HFFc6 (cell line): ENCODE measurements around the gene NEB. TPM values are rescaled to one million over a fixed set of nuclear protein-coding genes. Genes with fewer than 3 reads are reported as not detected.
"Not testable (repeated sequence)": the region's sequence is repeated elsewhere in the genome, so short reads cannot be mapped to it uniquely, and the experiment has no call there.

Source experiments
- DNase-seq: peaks from one replicate; pipeline ENCODE4 v3.0.0-alpha.2; 2018
- H3K27ac Mint-ChIP-seq: 2 replicates; pipeline ENCODE4 v1.8.0; 2020; ENCODE audit warnings: mild to moderate bottlenecking, mixed read lengths
- H3K27me3 Mint-ChIP-seq: 2 replicates; pipeline ENCODE4 v1.8.0; 2021; ENCODE audit warnings: mild to moderate bottlenecking, moderate library complexity, mixed read lengths; ENCODE audit not compliant: insufficient read depth
- H3K36me3 Mint-ChIP-seq: 2 replicates; pipeline ENCODE4 v1.8.0; 2021; ENCODE audit warnings: low read depth, mixed read lengths
- H3K4me1 Mint-ChIP-seq: 2 replicates; pipeline ENCODE4 v1.8.0; 2020; ENCODE audit warnings: low read depth, mixed read lengths
- H3K4me3 Mint-ChIP-seq: 2 replicates; pipeline ENCODE4 v1.8.0; 2020; ENCODE audit warnings: mild to moderate bottlenecking, moderate library complexity, mixed read lengths
- H3K9me3 Mint-ChIP-seq: 2 replicates; pipeline ENCODE4 v1.8.0; 2020; ENCODE audit warnings: mild to moderate bottlenecking, mixed read lengths
- total RNA-seq, 6 experiments: library from RNA; stranded (reverse); fragmentation: NEBNext Ultra II Directional; extraction: Animal tissue kit (Norgen Biotek cat#: 25700); gene quantifications; 2 replicates in 1 of 6; 3 replicates in 5 of 6; pipeline ENCODE4 v1.2.3, GENCODE V29; 2021
- TF ChIP-seq, protein P1 (sequence below): fragments of 200-600 bp; sonication (generic); IDR thresholded peaks from 2 replicates; pipeline ENCODE4 v1.5.0; 2021; ENCODE audit warnings: antibody characterized with exemption, mild to moderate bottlenecking

The NEB gene
- total RNA-seq, 6 experiments from 2014 or later = under 0.01 TPM; not detected in 5

DNA sequence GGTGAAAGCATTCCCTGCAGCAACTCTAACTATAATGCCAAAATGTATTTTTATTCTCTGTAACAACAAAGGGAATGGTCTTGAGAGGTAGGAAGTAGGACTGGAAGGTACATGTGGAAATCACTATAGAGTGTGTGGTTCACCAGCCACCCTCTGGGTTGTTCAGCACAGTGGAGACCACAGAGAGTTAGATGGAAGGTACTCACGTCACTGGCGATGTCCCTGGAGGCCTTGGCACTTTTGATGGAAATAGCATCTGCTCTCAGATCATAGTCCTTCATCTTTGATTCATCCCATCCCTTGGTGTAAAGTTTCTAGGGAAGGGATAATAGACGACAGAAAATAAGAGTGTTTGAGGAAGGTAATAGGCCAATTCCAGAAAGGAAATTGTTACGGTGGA is 124.0 kb downstream of the NEB start:
- Mint-ChIP-seq H3K4me3 (no peak overlapping the region), H3K4me1 (no peaks in the 10 kb centered on the region), H3K27me3 (peaks cover 4% of the 10 kb centered on the region; the same call in 1 of the 2 replicates), H3K9me3 (no peaks in the 10 kb centered on the region), H3K27ac (no peak overlapping the region), H3K36me3 (no peaks in the 10 kb centered on the region)
- TF ChIP-seq, protein P1, sequence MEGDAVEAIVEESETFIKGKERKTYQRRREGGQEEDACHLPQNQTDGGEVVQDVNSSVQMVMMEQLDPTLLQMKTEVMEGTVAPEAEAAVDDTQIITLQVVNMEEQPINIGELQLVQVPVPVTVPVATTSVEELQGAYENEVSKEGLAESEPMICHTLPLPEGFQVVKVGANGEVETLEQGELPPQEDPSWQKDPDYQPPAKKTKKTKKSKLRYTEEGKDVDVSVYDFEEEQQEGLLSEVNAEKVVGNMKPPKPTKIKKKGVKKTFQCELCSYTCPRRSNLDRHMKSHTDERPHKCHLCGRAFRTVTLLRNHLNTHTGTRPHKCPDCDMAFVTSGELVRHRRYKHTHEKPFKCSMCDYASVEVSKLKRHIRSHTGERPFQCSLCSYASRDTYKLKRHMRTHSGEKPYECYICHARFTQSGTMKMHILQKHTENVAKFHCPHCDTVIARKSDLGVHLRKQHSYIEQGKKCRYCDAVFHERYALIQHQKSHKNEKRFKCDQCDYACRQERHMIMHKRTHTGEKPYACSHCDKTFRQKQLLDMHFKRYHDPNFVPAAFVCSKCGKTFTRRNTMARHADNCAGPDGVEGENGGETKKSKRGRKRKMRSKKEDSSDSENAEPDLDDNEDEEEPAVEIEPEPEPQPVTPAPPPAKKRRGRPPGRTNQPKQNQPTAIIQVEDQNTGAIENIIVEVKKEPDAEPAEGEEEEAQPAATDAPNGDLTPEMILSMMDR = no peak
- DNase-seq = no peak

DNA sequence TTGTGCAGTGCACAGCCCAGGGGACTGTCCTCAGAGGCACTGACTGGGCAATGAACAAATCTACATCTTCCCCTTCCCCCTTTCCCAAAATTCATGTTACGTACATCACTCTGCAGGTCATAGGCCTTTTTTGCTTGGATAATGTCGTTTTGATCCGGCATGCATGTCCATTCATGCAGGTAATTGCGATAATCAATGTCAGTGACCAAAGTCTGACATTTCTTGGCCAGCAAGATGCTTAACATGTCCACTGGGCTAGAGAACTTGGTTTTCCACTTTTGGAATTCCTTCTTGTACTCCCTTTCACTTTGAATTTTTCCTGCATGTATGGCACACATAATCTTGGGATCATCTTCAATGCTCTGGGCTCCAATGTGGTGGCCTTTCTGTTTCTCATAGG is 124.6 kb downstream of the NEB start:
- H3K4me3 Mint-ChIP-seq = no peak overlapping the region
- no peaks in the 10 kb centered on the region for H3K36me3 Mint-ChIP-seq
- TF ChIP-seq, protein P1 = no peak
- no peaks in the 10 kb centered on the region for H3K4me1 Mint-ChIP-seq
- no peaks in the 10 kb centered on the region for H3K9me3 Mint-ChIP-seq
- H3K27me3 Mint-ChIP-seq = peaks cover 1% of the 10 kb centered on the region; the same call in 1 of the 2 replicates
- H3K27ac Mint-ChIP-seq = no peak overlapping the region
- DNase-seq = no peak

DNA sequence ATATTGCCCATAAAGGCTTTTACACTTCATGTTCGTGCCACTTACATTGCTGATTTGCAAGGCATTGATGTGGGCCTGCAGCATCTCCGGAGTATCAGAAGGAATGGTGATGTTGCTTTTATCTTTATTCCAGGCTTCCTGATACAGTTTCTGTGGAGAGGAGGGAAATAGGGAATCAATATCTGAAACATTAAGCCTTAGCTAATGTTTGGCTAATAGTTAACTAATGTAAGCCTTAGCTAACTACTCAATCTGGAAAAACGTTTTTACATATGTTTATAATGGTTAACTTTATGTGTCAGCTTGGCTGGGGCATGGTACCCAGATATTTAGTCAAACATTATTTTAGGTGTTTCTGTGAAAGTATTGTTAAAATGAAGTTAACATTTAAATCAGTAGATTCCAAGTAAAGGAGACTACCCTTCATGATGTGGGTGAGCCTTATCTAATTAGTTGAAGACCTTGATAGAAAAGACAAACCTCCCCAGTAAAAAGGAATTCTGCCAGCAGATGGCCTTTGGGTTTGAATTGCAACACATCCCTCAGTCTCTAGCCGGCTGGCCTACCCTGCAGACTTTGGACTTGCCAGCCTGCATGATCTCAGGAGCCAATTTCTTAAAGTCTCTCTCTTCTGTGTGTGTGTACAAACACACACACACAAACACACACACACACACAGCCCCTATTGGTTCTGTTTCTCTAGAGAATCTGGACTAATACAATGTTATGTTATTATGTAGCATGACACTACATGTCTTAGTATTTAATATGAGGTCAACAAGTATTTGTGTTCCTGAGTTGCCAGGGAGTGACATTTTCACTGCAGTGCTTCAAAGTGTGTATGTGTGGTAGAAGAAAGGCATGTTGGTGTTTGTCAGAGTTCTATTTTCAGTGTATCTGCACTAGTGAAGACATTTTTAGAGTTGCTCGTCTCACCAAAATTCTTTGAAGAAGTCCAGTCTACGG is 126.5 kb downstream of the NEB start:
- H3K9me3 Mint-ChIP-seq, H3K4me1 Mint-ChIP-seq, H3K27ac Mint-ChIP-seq, H3K4me3 Mint-ChIP-seq, H3K36me3 Mint-ChIP-seq, DNase-seq, H3K27me3 Mint-ChIP-seq: not testable (repeated sequence)

DNA sequence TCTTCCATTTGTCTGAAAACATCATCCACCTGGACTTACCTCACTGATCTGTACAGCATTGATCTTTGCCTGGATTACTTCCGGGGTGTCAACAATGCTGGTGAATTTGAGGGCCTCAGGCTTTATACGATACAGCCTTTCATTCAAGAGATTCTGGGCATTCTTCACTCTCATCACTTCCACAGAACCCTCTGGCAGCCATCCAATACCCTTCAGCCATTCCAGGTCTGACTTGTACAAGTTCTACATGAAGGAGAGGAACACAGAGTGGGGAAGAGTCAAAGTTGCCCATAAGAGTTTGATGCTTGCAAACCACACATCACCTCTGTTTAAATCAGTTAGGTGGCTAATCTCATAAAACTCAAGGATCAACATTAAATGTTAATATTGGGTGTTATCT is 130.7 kb downstream of the NEB start:
- not testable (repeated sequence) for H3K4me1 Mint-ChIP-seq, DNase-seq, H3K4me3 Mint-ChIP-seq, H3K36me3 Mint-ChIP-seq, H3K9me3 Mint-ChIP-seq, H3K27me3 Mint-ChIP-seq, H3K27ac Mint-ChIP-seq

DNA sequence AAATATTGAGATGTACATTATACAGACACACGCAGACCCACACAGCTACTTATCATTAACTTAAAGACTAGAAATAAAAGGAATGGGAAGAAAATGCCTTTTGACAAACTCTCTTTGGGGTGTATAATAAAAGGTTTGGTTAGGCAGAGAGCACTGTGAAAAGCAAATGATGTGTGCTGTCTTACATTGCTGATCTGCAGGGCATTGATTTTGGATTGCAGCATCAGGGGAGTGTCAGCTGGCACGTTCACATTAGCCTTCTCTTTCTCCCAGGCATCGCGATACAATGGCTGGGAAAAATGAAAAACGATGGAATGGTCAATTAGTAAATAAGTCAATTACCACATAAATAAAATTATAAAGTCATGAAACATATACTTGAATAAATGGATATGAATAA is 131.9 kb downstream of the NEB start:
- H3K36me3 Mint-ChIP-seq, H3K4me3 Mint-ChIP-seq, H3K4me1 Mint-ChIP-seq, H3K27ac Mint-ChIP-seq, DNase-seq, H3K27me3 Mint-ChIP-seq, H3K9me3 Mint-ChIP-seq: not testable (repeated sequence)

DNA sequence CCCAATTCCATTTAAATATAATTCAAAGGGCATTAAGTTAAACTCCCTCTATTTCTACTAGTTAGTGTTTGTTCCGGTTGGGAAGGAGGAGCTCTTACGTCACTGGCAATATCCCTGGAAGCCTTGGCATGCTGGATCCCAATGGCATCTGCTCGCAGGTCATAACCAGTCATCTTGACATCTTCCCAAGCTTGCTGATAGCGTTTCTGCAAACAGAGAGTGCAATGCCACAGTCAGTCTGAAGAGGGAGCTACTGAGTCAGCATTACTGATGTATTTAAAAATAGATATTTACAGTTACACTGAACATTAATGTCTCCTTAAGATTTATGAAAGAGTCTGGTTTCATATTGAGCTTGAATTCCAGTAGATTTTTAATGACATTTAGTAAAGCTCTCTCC is 132.5 kb downstream of the NEB start:
- H3K27me3 Mint-ChIP-seq, H3K4me1 Mint-ChIP-seq, H3K27ac Mint-ChIP-seq, H3K9me3 Mint-ChIP-seq, H3K4me3 Mint-ChIP-seq, DNase-seq, H3K36me3 Mint-ChIP-seq: not testable (repeated sequence)

DNA sequence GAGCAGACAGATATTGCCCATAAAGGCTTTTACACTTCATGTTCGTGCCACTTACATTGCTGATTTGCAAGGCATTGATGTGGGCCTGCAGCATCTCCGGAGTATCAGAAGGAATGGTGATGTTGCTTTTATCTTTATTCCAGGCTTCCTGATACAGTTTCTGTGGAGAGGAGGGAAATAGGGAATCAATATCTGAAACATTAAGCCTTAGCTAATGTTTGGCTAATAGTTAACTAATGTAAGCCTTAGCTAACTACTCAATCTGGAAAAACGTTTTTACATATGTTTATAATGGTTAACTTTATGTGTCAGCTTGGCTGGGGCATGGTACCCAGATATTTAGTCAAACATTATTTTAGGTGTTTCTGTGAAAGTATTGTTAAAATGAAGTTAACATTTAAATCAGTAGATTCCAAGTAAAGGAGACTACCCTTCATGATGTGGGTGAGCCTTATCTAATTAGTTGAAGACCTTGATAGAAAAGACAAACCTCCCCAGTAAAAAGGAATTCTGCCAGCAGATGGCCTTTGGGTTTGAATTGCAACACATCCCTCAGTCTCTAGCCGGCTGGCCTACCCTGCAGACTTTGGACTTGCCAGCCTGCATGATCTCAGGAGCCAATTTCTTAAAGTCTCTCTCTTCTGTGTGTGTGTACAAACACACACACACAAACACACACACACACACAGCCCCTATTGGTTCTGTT is 137.2 kb downstream of the NEB start:
- not testable (repeated sequence) for H3K36me3 Mint-ChIP-seq, DNase-seq, H3K27me3 Mint-ChIP-seq, H3K27ac Mint-ChIP-seq, H3K4me3 Mint-ChIP-seq, H3K9me3 Mint-ChIP-seq, H3K4me1 Mint-ChIP-seq

DNA sequence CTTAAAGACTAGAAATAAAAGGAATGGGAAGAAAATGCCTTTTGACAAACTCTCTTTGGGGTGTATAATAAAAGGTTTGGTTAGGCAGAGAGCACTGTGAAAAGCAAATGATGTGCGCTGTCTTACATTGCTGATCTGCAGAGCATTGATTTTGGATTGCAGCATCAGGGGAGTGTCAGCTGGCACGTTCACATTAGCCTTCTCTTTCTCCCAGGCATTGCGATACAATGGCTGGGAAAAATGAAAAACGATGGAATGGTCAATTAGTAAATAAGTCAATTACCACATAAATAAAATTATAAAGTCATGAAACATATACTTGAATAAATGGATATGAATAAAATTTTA is 142.4 kb downstream of the NEB start:
- not testable (repeated sequence) for H3K27ac Mint-ChIP-seq, H3K36me3 Mint-ChIP-seq, H3K27me3 Mint-ChIP-seq, DNase-seq, H3K9me3 Mint-ChIP-seq, H3K4me1 Mint-ChIP-seq, H3K4me3 Mint-ChIP-seq
